Measurements from ENCODE around the gene GJD3. TPM values are rescaled to one million over a fixed set of nuclear protein-coding genes. Genes with fewer than 3 reads are reported as not detected.
"Not testable (repeated sequence)": the region's sequence is repeated elsewhere in the genome, so short reads cannot be mapped to it uniquely, and the experiment has no call there.

The GJD3 gene, protein sequence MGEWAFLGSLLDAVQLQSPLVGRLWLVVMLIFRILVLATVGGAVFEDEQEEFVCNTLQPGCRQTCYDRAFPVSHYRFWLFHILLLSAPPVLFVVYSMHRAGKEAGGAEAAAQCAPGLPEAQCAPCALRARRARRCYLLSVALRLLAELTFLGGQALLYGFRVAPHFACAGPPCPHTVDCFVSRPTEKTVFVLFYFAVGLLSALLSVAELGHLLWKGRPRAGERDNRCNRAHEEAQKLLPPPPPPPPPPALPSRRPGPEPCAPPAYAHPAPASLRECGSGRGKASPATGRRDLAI
- total RNA-seq = 0.68 TPM

DNA sequence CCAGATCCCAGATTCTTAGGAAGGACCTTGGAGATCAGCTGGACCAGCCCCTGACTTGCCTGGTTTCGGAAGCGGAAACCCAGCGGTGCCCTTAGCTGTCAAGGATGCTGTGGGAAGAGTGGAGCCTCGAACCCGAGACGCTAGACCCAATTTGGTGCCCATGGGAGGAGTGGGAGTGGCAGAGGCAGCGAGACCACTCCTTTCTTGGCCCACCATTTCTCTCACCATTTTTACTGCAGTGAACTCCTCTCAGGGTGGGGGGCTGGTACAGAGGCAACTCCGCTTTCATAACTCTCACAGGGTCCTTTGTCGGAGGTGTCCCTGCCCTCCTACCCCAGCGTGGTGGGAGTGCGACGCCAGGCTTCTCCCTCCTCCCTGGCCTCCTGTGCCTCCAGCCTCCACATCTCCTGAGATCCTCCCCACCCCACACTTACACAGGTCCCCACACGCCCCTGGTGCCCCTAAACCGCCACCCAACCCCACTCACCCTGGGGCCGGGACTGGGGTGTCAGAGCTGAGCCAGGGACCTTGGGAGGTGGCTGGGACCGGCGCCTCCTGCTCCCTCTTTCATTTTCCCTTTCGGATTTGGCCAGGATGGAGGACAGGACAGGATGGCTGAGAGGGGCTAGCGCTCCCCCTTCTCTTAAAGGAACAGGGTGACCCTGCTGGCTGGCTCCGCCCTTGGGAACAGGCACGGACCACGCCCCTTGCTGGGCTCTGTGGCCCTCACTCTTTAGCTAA is at the start of gene GJD3:
Gene GJD3, minus strand, starts transcription at position 617 of the 741 bp plus-strand sequence. CDS start 922 bp downstream, outside the sequence.
- peak; percentile 44 for DNase-seq (ENCODE audit: low spot score)
- no peak for ATAC-seq

GRCh38 chr17:40414312-40414711 is 49.8 kb upstream of the GJD3 start:
- DNase-seq (ENCODE audit: low spot score); ATAC-seq: not testable (repeated sequence)

DNA sequence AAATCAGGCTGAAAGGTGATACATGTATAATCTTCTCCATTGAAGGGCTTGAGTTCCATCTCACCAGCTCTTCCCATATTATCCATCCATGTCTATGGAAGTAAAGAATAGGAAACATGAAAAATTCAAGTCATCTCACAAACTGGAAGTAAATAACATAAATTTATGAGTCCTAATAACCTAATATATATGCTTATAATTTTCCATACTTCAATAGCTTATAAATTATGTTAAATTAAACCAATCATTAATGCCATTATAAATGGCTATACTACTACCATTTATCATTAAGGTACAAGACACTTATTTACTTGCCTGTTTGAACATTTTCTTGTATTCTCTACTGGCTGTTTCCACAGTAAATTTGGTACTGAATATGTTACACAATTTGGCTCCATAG is 48.3 kb upstream of the GJD3 start:
- ATAC-seq (no peak), DNase-seq (ENCODE audit: low spot score) (no peak)

GRCh38 chr17:40411821-40412220 is 47.3 kb upstream of the GJD3 start:
- no peak for ATAC-seq
- DNase-seq (ENCODE audit: low spot score) = no peak

GRCh38 chr17:40410082-40410481 is 45.5 kb upstream of the GJD3 start:
- no peak for DNase-seq (ENCODE audit: low spot score)
- no peak for ATAC-seq

DNA sequence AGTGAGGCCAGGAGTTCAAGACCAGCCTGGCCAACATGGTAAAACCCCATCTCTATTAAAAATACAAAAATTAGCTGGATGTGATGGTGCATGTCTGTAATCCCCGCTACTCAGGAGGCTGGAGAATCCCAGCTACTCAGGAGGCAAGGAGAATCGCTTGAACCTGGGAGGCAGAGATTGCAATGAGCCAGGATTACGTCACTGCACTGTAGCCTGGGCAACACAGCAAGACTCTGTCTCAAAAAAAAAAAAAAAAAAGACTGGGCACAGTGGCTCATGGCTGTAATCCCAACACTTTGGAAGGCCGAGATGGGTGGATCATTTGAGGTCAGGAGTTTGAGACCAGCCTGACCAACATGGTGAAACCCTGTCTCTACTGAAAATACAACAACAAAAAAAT is 45.0 kb upstream of the GJD3 start:
- ATAC-seq = not testable (repeated sequence)
- DNase-seq (ENCODE audit: low spot score) = peak; percentile 15

GRCh38 chr17:40407460-40407859 is 42.9 kb upstream of the GJD3 start:
- no peak for DNase-seq (ENCODE audit: low spot score)
- no peak for ATAC-seq

DNA sequence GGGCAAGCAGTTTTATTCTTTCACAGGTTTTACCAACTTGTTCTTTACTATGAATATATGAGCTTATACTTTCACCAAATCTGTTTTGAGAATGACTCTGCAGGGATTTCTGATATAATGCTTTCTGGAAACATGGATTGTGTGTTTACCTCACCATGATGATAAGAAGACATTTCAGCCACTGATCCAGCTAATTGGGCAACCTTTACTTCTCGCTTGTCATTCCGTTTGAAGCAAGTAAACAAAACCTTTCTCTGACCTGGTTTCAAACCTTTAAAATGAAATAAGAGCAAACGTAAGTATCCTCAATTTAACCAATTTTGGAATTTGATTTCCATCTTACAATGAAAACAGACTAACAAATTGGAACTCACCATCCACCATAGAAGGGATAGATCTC is 39.5 kb upstream of the GJD3 start:
- DNase-seq (ENCODE audit: low spot score) (no peak), ATAC-seq (peak; percentile 74)

DNA sequence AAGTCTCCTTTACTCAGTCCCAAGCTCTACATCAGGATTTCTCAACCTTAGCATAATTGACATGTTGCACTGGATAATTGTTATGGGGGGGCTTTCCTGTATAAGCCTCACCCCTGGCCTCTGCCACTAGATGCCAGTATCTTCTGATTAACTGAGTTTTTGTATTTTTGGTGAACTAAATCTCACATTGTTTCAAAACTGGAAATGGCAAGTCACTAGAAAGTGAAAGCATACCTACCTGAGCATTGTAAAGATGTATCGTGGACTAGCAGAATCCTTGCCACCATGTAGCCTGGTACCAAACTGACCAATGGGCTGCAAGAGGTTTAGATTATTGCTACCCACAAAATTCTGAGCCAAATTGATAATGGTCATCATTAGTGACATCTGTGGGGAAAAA is 38.1 kb upstream of the GJD3 start:
- no peak for ATAC-seq
- DNase-seq (ENCODE audit: low spot score) = no peak

DNA sequence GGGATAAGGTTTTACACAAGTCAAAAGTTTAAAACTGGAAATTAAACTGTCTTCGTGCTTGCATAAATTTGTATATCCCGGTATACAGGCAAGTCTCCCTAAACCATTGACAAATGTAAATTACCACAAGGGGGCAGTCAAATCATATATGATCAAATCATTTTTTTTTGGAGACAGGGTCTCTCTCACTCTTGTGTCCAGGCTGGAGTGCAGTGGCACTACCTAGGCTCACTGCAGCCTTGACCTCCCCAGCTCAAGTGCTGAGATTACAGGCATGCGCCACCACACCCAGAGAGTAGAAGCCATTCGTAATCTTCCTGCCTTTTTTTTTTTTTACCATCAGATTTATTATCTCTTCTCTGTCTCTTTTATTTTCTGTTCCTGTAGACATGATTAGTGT is 34.6 kb upstream of the GJD3 start:
- ATAC-seq (peak; percentile 75), DNase-seq (ENCODE audit: low spot score) (no peak)

DNA sequence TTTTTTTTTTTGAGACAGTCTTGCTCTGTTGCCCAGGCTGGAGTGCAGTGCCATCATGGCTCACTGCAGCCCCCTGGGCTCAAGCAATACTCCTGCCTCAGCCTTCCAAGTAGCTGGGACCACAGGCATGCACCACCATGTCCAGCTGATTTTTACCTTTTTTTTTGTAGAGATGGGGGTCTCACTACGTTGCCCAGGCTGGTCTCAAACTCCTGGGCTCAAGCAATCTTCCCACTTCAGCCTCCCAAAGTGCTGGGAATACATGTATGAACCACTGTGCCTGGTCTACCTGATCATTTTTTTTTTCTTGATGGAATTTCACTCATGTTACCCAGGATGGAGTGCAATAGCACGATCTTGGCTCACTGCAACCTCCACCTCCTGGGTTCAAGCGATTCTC is 22.0 kb upstream of the GJD3 start:
- ATAC-seq; DNase-seq (ENCODE audit: low spot score): not testable (repeated sequence)

DNA sequence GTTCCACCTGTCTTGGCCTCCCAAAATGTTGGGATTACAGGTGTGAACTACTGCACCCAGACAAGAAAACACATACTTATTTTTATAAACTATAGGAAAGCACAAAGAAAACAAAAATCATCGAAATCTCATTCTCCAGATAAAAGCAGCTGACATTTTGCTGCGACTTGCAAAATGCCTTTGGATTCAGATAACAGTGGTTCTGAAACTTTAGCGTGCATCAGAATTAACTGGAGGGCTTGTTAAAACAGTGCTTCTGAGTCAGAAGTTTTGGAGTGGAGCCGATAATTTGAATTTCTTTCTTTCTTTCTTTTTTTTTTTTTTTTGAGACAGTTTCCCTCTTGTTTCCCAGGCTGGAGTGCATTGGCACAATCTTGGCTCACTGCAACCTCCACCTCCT is 17.7 kb upstream of the GJD3 start:
- no peak for ATAC-seq

DNA sequence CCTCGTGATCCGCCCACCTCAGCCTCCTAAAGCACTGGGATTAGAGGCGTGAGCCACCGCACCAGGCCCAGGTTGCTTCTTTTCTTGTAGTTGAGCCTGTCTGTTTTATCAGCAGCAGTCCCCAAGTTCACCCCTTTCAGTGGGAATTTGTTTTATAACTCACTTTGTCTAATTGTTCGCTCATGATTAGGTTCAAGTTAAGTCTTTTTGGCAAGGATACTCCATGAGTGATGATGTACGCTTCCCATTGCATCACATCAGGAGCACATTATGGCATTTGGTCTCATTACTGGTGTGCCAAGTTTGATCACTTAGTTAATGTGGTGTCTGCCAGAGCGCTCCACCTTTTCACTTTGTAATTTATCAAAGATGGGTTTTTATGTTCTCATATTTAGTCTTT is 14.4 kb upstream of the GJD3 start:
- DNase-seq (ENCODE audit: low spot score) (no peak), ATAC-seq (no peak)

More for the DNA sequence above, 17.7 kb upstream of the GJD3 start:
- no peak for DNase-seq (ENCODE audit: low spot score)

- no peak for DNase-seq (ENCODE audit: low spot score)
Observed at GRCh38 chr17:40377832-40378231, 13.3 kb upstream of the GJD3 start.

GRCh38 chr17:40376541-40376940 is 12.0 kb upstream of the GJD3 start:
- DNase-seq (ENCODE audit: low spot score) = not testable (repeated sequence)

More at GRCh38 chr17:40377832-40378231, 13.3 kb upstream of the GJD3 start:
- no peak for ATAC-seq

GRCh38 chr17:40375786-40376185 is 11.2 kb upstream of the GJD3 start:
- ATAC-seq = not testable (repeated sequence)
- DNase-seq (ENCODE audit: low spot score) = peak; percentile 27

More at GRCh38 chr17:40376541-40376940, 12.0 kb upstream of the GJD3 start:
- ATAC-seq = not testable (repeated sequence)

- ATAC-seq (no peak), DNase-seq (ENCODE audit: low spot score) (peak; percentile 15)
Observed at GRCh38 chr17:40374821-40375498, 10.4 kb upstream of the GJD3 start.

- DNase-seq (ENCODE audit: low spot score) (peak; percentile 8), ATAC-seq (no peak)
Observed at GRCh38 chr17:40373999-40374398, 9.5 kb upstream of the GJD3 start.

GRCh38 chr17:40373324-40373723 is 8.8 kb upstream of the GJD3 start:
- no peak for DNase-seq (ENCODE audit: low spot score)
- ATAC-seq = no peak

- not testable (repeated sequence) for ATAC-seq; DNase-seq (ENCODE audit: low spot score)
Observed at GRCh38 chr17:40372644-40373043, 8.1 kb upstream of the GJD3 start.

DNA sequence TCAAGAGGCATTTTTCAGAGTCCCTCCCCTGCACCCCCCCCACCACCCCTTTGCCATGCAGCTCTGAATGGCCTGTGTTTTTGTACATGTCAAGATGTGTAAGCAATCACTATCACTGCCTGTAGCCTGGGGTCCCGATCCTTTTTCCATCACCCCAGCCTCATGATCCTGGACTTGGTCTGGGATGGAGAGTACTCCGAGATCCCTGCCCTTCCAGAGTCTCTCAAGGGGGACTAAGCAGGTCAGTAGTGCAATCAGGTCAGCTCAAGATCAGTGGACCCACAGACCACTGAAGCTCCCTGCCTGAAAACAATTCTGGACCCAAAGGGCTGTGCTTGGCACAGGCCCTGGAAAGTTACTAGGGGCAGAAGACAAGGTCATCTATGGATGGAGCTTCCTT is 7.5 kb upstream of the GJD3 start:
- DNase-seq (ENCODE audit: low spot score) (peak; percentile 11), ATAC-seq (no peak)
